GM18517 (cell line): ENCODE data around the gene CAMKV.

ENCODE experiments used
- ATAC-seq: cut with Tn5 transposase; IDR thresholded peaks from one replicate; pipeline ENCODE4 v1.9.1; 2021; ENCODE audit warnings: mild to moderate bottlenecking, moderate library complexity; ENCODE audit not compliant: unreplicated experiment

Gene CAMKV

DNA sequence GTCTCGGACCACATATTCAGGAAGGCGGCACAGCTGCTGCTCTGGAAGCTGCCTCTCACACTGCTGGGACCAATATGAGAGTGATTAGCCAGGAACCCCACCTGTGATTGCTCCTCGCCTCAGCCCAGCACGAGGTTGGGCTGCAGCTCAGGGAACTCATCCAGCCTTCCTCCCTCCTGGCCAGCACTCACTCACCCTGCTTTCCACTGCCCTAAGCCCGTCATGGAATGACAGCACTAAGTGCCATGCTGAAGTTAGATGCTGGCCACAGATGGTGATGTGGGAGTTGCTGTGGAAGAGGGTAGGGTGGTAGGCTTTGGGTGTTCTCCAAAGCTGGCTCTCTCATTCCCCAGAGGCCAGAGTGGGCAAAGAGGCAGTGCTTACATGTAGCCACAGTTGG, 26.6 kb upstream of the CAMKV start:
- no peak for ATAC-seq

- no peak for ATAC-seq
These were observed 26.1 kb upstream of the CAMKV start for GRCh38 chr3:49895791-49896190.

GRCh38 chr3:49889296-49889695, 19.6 kb upstream of the CAMKV start:
- ATAC-seq = no peak

GRCh38 chr3:49886922-49887265, 17.2 kb upstream of the CAMKV start:
- ATAC-seq = no peak

GRCh38 chr3:49883998-49884397, 14.3 kb upstream of the CAMKV start:
- ATAC-seq = no peak

- ATAC-seq = no peak
These were observed 12.5 kb upstream of the CAMKV start for GRCh38 chr3:49882166-49882565.

DNA sequence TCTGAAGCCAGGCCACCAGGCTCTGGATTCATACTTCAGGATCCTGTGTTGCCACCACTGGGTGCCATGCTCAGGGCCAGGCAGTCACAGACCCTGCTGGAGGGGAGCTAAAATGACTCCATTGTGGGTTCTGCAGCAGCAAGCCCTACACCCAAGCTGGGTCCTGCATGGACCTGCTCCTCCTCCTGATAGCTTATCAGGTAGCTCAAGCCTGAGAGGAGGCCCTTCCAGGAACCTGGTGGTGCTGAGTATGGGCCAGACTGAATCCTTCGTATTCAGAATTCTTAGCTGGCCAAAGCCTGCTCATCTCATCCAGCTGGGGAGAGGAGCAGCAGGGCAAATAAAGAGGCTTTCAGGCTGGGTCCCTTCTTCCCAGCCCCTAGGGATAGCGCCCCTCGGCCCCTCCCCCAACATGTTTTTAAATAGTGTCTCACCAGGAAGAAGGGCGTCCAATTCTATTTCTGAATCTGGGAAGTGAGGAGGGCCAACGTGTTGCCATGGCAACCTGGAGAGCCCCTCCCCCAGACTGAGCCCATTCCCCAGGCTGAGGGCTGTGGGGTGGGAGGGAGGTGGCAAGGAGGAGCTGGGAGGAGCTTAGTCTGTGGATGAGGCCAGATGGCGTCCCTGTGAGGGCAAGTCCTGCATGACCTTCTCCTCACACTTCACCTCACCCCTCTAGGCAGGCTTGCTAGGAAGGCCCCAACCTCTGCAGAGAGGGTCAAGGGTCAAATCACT, 11.0 kb upstream of the CAMKV start:
- no peak for ATAC-seq

DNA sequence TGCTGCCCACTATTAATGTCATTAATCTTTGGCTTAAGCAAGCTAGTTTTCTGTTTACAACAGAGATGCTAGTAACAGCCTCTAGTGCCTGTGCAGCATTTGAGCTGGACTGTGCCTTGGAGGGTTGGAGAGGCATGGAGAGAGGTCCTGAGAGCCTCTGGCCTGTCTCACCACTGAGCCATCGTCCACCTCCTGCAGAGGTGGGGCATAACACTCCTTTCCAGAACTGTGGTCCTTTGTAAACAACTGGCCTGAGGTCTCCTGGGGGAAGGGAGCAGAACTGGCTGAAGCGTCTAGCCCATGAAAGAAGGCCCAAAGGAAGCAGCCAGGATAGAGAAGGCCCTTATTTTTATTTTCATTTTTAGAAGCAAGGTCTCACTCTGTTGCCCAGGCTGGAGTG, 10.0 kb upstream of the CAMKV start:
- ATAC-seq = no peak

- no peak for ATAC-seq
These were observed 9.0 kb upstream of the CAMKV start for GRCh38 chr3:49878686-49879085.

DNA sequence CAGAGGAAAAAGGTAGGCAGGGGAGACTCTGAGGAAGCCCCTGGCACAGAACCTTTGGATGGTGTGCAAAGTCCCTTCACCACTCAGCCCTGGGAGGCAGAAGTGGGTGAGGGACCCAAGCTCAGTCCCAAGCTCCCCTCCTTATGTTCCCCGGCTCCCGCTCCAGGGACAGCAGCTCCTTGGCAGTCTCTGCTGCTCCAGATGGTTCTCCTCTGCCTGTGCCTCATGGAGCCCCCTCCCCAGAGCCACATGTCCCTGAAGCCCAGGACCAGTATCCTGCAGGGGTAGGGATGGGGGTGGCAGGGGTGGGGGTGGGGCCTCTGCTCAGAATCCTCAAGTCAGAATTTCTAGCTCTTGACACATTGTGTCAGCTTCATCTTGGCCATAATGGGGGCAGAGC, 8.0 kb upstream of the CAMKV start:
- no peak for ATAC-seq

DNA sequence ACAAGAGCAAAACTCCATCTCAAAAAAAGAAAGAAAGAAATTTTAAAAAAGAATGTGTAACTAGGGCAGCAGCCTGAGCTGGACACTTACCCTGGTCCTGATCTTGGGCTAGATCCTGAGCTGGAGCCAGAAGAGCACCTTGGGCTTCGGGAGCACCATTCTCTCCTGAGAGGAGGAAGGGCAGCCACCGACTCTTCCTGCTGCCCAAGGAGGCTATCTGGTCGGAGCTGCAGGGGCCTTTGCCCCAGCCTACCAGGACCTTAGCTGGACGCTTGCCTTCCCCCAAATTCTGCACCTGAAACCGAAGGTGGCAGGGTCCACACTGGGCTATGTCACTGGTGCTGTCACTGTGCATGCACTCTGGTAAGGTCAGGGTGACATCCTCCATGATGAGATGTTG, 6.9 kb upstream of the CAMKV start:
- no peak for ATAC-seq

DNA sequence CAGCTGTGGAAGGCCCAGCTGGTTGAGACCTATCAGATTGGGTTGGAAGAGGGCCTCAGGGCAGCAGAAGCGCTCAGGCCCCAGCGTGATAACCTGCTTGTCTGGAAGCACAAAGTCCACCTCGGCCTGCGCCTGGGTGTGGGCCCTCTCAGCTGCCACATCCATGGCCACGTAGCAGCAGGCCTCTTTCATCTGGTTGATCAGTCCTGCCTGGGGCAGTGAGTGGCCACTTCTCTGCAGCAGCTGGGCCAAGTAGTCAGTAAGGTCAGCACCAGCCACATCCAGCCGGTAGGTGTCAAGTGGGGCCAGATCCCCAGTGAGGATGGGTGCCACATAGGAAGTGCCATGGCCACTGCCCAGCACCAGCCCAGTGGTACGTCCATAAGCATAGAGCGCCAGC, 3.9 kb upstream of the CAMKV start:
- no peak for ATAC-seq

- ATAC-seq = no peak
These were observed 3.1 kb upstream of the CAMKV start for GRCh38 chr3:49872801-49873281.

DNA sequence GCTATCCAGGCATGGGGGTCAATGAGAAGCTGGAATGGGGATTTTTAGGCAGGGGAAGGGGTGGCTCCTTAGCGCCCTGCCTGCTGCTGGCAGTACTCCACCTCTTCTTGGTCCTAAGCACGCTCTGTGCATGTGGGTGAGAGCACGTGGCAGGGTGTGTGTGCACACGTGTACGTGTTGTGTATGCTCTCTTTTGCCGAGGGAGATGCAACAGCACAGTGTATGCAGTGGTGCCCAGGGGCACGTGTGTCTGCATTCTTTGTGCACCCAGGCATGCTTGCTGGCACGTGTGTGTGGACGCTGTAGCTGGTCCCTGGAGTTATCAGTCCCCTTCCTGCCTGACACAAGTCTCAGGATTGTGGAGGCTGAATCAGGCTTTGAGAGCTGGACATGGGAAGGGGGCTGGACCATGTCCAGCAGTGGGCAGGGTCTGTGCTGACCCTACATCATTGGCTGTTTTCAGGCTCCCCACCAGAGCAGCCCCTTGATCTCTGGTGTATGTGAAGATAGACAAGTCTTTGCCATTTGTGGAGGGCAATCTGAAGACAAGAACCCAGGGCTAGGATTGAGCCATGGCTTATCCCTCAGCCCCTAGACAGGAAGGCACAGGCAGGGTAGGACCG, 1.9 kb upstream of the CAMKV start:
- no peak for ATAC-seq

GRCh38 chr3:49868862-49869466, 742 bp downstream of the CAMKV start:
- no peak for ATAC-seq

- ATAC-seq = no peak
These were observed 1.8 kb downstream of the CAMKV start for GRCh38 chr3:49867871-49868321.

DNA sequence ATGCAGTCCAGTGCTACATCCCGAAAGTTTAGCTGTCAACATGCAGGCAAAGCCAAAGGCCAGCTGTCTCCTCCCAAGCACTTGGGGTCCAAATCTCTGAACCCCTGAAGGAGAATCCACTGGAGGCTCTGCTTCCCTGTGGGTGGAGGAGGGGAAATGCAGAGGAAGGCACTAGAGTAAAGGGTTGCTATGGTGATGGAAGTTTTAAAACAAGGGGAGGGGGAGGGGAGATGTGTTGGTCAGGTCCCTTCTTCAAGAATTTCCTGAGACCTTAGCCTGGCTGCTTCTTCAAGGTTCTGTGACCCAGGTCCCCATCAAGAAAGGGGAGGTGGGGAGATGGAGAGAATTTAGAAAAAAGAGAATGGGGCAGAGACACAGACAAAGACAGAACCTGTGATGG, 2.3 kb downstream of the CAMKV start:
- ATAC-seq = no peak

GRCh38 chr3:49865198-49865784, 4.4 kb downstream of the CAMKV start:
- ATAC-seq = no peak

DNA sequence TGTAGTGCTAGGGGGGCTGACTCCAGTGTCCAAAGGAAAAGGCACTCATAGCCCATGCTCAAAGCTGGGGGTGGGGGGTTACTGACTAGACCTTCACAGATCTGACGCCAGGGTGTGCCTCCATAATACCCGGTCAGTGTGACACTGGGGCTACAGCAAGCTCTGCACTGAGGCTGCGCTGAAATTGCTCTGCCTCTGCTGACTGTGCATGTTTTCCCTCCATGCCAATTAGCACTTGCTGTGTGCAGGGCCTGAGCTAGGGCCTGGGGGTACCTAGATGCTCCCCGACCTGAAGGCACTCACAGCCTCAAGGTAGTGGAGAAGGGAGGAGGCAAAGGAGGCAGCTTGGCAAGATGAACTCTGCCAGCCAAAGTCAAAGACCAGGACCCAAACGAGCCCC, 5.2 kb downstream of the CAMKV start:
- ATAC-seq = no peak

- no peak for ATAC-seq
These were observed 10.0 kb downstream of the CAMKV start for GRCh38 chr3:49859576-49860305.
